Measurements from ENCODE around the gene TPO.
A peak's percentile ranks its signal among the peaks of the same experiment; 100 is the strongest.
"Not testable (repeated sequence)": the region's sequence is repeated elsewhere in the genome, so short reads cannot be mapped to it uniquely, and the experiment has no call there.

TPO gene

DNA sequence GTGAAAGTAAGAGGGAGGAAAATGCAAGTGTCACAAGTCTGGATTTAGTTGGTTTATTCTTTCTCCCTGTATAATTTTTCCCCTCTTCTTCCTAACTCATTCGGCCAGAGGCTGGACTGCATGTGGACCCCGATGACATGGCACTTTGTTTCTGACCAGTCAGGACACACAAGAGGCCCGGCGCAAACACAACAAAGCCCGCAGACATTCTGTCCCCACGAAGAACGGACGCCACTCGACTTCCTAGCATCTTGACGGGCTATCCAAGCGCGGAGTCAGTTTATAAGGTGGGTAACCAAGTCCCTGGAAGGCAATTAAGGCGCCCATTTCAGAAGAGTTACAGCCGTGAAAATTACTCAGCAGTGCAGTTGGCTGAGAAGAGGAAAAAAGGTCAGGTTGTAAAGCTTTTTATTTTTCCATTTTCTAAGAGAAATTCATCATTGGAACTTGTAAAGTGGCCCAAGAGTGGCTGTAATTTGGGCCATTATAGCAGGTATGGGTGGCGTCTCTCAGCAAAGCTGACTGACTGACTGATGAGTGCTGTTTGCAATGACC lies at the start of gene TPO:
TSS of gene TPO (plus strand) at position 308 of the 555 bp plus-strand sequence. CDS start 946 bp downstream, outside the sequence.
- DNase-seq, result no peak

DNA sequence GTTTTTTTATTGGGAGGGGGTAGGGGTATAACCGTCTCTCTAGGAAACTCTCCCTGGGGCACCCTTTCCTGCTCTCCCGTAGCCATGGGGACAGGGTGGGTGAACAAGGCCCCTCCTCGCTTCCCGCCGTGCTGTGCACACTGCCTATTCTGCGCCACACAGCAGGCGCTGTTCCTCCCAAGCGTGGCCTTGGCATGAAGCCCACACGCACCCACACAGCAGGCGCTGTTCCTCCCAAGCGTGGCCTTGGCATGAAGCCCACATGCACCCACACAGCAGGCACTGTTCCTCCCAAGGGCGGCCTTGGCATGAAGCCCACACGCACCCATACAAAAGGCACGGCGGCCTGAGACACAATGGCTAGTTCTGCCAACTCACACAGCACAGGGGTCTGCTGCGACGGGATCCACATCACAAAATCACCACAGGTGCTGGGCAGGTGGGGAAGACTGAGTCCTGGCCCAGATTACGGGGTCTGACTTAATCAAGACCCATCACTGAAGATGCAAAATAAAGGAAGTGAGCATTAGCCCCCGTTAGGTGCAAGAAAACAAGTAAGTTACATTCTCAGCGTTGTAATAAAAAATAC lies 46.6 kb upstream of the TPO start:
- peak; percentile 83 for DNase-seq

DNA sequence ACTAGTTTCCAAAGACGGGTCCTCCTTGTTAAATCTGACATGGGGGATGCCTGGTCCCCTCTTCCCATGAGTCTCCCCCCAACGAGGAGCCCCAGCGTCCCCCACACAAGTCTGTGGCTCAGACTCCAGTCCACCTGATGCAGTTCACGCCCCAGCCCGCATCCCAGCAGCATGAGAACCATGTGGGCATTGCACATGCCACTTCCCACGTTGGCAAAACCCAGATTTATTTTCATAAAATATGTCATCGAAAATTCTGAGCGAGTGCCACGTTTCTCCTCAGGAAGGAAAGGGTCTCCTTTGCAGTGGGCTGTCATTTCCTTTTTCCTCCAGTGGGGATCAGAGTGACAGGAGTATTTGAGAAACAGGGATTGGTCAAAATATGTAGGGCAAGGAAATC lies 45.7 kb upstream of the TPO start:
- DNase-seq, result no peak

DNA sequence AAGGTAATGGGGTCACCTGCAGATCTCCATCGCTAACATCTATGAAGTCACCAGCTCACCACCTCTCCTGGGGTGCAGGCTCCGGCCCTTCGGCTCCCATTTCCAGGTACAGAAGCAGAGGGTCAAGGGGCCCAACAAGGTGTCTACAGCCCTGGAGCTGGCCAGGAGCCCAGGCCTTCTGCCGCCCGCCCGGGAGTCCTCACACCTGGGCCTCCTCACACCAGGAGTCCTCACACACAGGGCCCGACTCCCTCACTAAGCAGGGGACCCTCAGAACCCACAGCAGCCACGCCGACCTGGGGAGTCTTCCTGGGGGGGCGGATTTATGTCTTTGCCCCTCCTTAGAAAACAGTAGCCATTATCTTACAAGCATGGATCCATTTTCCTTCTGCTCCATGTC lies 43.4 kb upstream of the TPO start:
- no peak for DNase-seq

DNA sequence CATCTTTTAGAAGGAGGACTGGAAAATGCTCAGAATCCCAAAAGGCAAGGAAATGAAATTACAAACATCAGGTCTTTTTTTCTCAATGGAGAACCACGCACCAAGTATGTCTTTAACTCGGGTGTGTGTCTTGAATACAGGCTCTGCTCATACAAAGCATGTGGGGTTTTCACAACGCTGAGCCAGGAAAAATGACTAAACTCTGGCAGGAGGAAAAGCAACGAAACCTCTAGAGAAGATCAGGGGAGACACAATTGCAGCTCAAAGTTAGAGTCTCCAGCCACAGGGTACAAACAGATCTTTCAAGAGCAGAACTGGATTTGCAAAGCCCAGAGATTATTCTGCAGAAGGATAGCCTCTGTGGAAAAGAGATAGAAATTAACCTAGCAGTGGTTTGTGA lies 42.8 kb upstream of the TPO start:
- DNase-seq, result no peak

DNA sequence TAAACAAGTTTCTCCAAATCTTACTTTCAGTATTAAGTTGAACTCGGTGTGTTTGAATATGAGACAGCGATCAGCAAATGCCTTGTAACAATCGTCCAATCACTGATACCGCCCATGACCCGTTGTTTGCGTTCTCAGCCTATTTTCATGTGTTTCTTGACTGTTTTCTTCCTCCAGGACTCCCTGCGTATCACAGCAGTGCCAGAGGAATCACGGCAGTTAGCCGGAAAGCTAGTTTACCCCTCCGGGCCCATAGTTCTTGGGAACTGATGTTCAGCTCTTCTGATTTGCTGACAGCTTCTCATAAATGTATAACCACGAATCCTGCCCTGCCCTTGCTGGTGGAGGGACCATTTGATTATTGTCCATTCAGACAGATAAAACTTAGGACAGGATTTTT lies 42.2 kb upstream of the TPO start:
- DNase-seq, result no peak

- DNase-seq, result no peak
Observed at GRCh38 chr2:1373830-1374229, 39.4 kb upstream of the TPO start.

GRCh38 chr2:1374287-1374686 lies 39.0 kb upstream of the TPO start:
- no peak for DNase-seq

- DNase-seq, result no peak
Observed at GRCh38 chr2:1375794-1376193, 37.5 kb upstream of the TPO start.

DNA sequence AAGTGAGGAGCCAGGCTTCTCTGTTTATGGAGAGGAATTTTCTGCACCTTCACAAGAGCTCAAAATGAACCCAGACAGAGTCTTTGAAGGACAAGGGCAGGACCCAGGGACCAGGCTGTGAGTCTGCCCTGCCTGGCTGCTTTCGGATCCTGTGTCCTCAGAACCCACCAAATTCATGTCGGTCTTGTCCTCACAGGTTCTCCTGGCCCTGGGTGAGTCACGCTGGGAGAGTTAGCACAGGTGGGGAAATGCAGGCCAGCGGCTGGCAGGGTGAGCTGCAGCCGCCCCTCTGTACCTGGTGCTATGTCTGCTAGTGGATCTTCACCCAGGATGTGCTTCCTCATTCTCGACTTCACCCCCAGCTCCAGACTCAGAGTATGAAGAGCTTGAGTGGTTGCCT lies 35.8 kb upstream of the TPO start:
- DNase-seq, result no peak

DNA sequence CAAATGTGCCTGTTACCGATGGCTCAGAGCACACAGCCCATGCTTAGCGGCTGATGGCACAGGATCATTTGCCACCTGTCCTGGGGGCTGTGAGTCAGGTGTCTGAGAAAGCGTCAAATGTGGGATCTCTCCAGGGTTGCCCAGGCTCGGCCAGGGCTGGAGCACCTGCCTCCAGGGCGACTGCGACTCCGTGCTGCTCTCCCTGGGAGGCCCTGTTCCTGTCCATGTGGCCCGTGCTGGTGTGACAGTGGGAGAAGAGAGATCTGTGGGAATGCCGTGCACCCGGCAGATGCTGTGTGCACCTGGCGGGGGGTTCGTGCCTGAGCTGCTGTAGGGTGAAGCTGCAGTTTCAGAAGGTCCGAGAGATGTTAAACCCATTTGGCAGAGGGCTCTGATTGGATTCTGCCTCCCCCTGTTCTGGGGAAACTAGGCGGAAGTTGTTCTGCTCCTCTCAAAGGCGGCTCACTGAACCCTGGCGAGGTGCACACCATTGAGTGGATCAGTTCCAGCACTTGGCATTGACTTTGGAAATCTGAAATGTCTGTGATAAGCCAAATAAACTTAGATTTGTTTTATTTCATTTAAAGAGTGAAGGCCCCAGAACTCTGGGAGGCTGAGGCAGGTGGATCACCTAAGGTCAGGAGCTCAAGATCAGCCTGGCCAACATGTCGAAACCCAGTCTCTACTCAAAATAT lies 34.7 kb upstream of the TPO start:
- DNase-seq, result no peak

GRCh38 chr2:1381644-1382043 lies 31.6 kb upstream of the TPO start:
- no peak for DNase-seq

DNA sequence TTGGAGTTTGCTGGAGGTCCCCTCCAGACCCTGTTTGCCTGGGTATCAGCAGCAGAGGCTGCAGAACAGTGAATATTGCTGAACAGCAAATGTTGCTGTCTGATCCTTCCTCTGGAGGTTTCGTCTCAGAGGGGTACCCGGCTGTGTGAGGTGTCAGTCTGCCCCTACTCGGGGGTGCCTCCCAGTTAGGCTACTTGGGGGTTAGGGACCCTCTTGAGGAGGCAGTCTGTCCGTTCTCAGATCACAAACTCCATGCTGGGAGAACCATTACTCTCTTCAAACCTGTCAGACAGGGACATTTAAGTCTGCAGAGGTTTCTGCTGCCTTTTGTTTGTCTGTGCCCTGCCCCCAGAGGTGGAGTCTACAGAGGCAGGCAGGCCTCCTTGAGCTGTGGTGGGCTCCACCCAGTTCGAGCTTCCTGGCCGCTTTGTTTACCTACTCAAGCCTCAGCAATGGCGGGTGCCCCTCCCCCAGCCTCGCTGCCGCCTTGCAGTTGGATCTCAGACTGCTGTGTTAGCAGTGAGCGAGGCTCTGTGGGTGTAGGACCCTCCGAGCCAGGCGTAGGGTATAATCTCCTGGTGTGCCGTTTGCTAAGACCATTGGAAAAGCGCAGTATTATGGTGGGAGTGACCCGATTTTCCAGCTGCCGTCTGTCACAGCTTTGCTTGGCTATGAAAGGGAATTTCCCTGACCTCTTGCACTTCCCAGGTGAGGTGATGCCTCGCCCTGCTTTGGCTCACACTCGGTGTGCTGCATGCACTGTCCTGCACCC lies 25.1 kb upstream of the TPO start:
- DNase-seq, result not testable (repeated sequence)

DNA sequence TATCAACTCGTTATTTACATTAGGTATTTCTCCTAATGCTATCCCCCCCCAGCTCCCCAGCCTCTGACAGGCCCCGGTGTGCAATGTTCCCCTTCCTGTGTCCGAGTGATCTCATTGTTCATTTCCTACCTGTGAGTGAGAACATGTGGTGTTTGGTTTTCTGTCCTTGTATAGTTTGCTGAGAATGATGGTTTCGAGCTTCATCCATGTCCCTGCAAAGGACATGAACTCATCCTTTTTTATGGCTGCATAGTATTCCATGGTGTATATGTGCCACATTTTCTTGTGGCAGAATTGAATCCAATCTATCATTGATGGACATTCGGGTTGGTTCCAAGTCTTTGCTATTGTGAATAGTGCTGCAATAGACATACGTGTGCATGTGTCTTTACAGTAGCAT lies 23.1 kb upstream of the TPO start:
- not testable (repeated sequence) for DNase-seq

DNA sequence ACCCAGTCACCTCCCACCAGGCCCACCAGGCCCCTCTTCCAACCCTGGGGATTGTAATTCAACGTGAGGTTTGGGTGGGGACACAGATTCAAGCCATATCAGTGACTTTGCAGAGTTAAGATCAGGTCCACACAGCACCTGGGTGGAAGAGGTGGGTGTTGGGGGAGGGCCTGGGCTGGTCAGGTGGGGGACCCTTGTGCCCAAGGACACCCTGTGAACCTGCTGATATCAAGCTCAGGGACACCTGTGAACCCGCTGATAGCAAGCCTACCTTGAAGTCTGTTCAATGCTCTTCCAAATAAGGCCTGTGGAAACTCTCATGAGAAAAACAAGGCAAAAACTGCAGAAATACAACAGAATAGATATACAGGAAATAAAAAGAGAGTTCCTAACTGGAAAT lies 19.9 kb upstream of the TPO start:
- no peak for DNase-seq

DNA sequence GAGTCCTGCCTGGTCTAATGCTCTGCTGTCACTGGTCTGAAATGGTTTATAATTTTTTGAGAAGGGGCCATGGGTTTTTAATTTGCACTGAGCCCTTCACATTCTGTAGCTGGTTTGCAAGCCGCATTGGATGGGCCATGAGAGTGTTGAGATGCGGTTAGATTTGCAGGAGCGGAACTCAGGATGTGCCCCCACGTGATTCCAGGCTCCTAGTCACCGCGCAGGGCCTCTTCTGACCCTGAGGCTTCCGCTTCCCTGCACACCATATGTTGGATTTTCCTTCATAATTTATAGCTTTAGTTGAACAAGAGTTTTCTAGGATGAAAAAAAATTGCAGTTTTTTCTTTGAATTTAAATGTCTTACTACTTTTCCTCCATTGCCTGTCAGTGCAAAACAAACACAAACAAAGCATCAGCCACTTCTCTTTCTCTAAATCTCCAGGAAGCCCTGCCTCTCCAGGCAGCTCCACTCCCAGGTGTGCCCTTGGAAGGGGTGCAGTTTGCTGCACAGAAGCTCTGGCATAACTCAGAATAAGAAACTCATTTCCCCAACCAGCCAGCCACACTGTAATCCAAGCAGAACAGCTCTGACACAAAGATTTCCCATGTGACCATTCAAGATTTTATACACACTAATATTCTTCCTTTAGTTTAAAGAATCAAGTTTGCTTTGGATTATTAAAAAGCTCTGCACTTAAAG lies 18.4 kb upstream of the TPO start:
- no peak for DNase-seq

GRCh38 chr2:1397350-1397749 lies 15.9 kb upstream of the TPO start:
- no peak for DNase-seq

GRCh38 chr2:1398191-1398590 lies 15.1 kb upstream of the TPO start:
- DNase-seq, result no peak

DNA sequence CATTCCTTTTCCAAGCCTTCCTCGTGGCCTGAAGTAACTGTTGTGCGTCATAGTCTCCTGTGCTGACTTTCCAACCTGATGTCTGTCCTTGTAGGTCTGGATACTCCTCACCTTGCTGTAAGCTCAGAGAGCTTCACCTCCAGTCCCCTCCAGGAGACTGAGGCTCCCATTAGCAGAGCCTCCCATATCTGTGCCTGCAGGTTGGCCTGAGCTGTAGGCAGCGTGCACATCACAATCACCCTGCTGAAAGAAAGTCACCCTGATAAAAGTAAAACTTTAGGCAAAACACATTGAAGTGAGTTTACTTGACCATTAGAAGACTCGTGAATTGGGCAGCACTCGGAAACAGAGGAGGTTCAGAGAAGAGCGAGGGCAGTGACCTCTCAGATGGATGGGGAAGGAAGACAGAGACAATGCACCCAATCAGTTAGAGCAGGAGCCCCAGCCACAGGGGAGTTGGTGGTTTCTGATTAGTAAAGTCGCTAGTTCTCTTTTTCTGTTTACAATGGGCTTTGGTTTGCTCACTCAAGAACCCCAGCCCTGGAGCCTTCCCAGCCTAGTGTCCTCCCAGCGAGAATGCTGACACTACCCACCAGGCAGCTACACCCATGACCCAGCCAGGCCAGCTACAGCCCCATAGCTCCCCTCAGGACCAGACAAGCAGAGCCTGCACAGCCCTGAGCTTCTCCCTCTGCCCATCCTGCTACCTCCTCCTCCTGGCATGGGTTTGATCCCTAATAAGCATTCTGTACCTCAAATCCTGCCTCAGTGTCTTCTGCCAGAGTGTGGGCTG lies 12.1 kb upstream of the TPO start:
- DNase-seq, result no peak

DNA sequence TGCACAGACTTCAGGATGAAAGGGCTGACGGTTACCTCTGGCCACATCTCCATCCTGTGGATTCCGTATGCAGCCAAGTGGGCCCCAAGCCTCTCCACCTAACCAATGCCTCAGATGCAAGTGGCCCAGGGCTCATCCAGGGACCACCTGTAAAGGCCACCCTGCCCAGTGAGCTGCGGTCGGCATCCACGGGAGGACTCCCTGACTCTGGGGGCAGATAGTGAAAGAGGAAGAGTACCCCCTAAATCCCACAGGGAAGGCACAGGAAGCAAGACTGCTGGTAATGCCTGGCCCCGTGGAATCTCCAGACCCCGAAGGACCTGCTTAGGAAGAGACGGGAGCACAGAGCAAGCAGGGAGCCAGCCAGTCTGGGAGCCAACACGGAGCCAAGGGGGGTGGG lies 11.2 kb upstream of the TPO start:
- DNase-seq, result no peak

DNA sequence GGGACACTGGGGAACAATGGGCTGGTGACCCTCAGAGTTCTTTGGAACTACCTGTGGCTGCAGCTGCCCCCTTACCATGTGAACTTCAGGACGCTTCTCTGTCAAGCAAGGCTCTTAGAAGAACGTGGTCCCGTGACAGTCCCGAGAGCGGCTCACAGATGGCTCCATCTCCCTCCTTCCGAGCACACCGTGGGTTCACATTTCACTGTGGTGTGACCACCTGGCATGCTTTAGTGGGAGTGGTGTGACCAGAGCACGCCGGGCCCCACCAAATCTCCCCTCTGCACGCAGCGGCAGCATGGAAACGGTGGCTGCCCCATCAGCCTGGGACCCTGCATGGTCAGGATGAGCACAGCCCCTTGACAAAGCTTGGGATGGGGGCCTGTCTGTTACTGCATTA lies 9.7 kb upstream of the TPO start:
- DNase-seq, result no peak

DNA sequence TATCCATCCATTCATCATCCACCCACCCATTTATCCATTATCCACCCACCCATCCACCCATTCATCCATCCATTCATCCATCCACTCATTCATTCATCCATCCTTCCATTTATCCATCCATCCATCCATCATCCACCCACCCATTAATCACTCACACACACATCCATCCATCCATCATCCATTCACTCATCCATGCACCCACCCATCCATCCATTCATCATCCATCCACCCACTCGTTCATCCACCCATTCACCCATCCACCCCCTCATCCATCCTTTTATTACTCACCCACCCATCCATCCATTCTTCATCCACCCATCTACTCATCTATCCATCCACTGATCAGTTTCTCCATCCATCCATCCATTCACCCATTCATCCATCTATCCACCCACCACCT lies 8.1 kb upstream of the TPO start:
- no peak for DNase-seq

DNA sequence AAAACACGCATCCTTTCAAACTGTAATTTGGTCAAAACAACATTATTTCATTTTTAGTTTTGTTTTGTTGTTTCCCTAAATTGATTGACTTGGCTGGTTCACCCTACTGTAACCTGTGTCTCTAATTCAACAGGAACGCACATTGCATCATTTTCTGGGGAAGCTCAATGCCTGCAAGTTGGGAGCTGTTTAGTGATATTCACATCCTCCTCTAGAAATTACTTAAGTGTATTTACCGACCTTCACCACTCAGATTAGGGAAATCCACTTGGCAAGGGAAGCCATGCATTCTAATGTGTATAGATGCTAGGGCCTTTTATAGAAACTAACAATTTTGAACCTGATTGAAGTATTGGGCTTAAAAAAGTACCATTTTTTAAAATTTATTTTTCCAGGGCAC lies 7.3 kb upstream of the TPO start:
- DNase-seq, result no peak
